H9 (cell line): ENCODE data around the gene PDK2. TPM values are rescaled to one million over a fixed set of nuclear protein-coding genes. Genes with fewer than 3 reads are reported as not detected.

Experiments
- DNase-seq: peaks from one replicate; pipeline ENCODE4 v3.0.0-alpha.2; 2017
- H2AFZ ChIP-seq: one replicate; pipeline ENCODE4 v1.6.1; 2013; ENCODE audit warnings: mild to moderate bottlenecking, low read length, control low read depth, moderate library complexity
- H2AK5ac ChIP-seq: 2 replicates; pipeline ENCODE4 v1.6.1; 2013; ENCODE audit warnings: low read length, control low read depth, mixed read lengths; ENCODE audit not compliant: insufficient read length
- H2BK120ac ChIP-seq: one replicate; pipeline ENCODE4 v1.6.1; 2013; ENCODE audit warnings: low read depth, mild to moderate bottlenecking, low read length, control low read depth, inconsistent platforms; ENCODE audit not compliant: poor library complexity, severe bottlenecking
- H2BK12ac ChIP-seq: 2 replicates; pipeline ENCODE4 v1.6.1; 2013; ENCODE audit warnings: low read length, control low read depth, mixed read lengths, low read depth; ENCODE audit not compliant: insufficient read length
- H2BK15ac ChIP-seq: 2 replicates; pipeline ENCODE4 v1.6.1; 2013; ENCODE audit warnings: low read depth, low read length, control low read depth
- H2BK20ac ChIP-seq: one replicate; pipeline ENCODE4 v1.6.1; 2013; ENCODE audit warnings: low read depth, mild to moderate bottlenecking, low read length, control low read depth, inconsistent platforms; ENCODE audit not compliant: poor library complexity, severe bottlenecking
- H2BK5ac ChIP-seq: 2 replicates; pipeline ENCODE4 v1.6.1; 2013; ENCODE audit warnings: low read length, control low read depth, mixed read lengths; ENCODE audit not compliant: insufficient read length
- H3K14ac ChIP-seq: 2 replicates; pipeline ENCODE4 v1.6.1; 2013; ENCODE audit warnings: low read length, control low read depth; ENCODE audit not compliant: insufficient read depth
- H3K18ac ChIP-seq: 2 replicates; pipeline ENCODE4 v1.6.1; 2013; ENCODE audit warnings: low read depth, mild to moderate bottlenecking, mixed read lengths, low read length, control low read depth; ENCODE audit not compliant: insufficient read length
- H3K23ac ChIP-seq: 2 replicates; pipeline ENCODE4 v1.6.1; 2013; ENCODE audit warnings: low read length, control low read depth, mixed read lengths, low read depth; ENCODE audit not compliant: insufficient read length
- H3K23me2 ChIP-seq: 2 replicates; pipeline ENCODE4 v1.6.1; 2013; ENCODE audit warnings: low read depth, mild to moderate bottlenecking, mixed read lengths, low read length, control low read depth; ENCODE audit not compliant: insufficient read length, poor library complexity, severe bottlenecking
- H3K27ac ChIP-seq: 2 replicates; pipeline ENCODE4 v1.5.1; 2013; ENCODE audit warnings: low read length, control low read depth, mixed read lengths, low read depth; ENCODE audit not compliant: insufficient read length
- H3K27me3 ChIP-seq: 2 replicates; pipeline ENCODE4 v1.6.1; 2013; ENCODE audit warnings: low read length, control low read depth, inconsistent platforms; ENCODE audit not compliant: insufficient read depth
- H3K4ac ChIP-seq: 2 replicates; pipeline ENCODE4 v1.6.1; 2013; ENCODE audit warnings: low read depth, mild to moderate bottlenecking, control low read depth, inconsistent platforms, low read length, moderate library complexity
- H3K4me1 ChIP-seq: 2 replicates; pipeline ENCODE4 v1.6.1; 2013; ENCODE audit warnings: low read length, control low read depth, inconsistent platforms; ENCODE audit not compliant: insufficient read depth
- H3K4me2 ChIP-seq: 2 replicates; pipeline ENCODE4 v1.6.1; 2013; ENCODE audit warnings: low read length, control low read depth, mixed read lengths; ENCODE audit not compliant: insufficient read length, insufficient read depth
- H3K56ac ChIP-seq: 2 replicates; pipeline ENCODE4 v1.6.1; 2013; ENCODE audit warnings: low read depth, mild to moderate bottlenecking, mixed read lengths, low read length, control low read depth; ENCODE audit not compliant: insufficient read length
- H3K79me1 ChIP-seq: 2 replicates; pipeline ENCODE4 v1.6.1; 2013; ENCODE audit warnings: low read depth, mild to moderate bottlenecking, moderate library complexity, low read length, control low read depth, inconsistent platforms; ENCODE audit not compliant: insufficient read depth, poor library complexity, severe bottlenecking
- H3K79me2 ChIP-seq: 2 replicates; pipeline ENCODE4 v1.6.1; 2013; ENCODE audit warnings: low read length, control low read depth, inconsistent platforms; ENCODE audit not compliant: insufficient read depth
- H3K9ac ChIP-seq: 2 replicates; pipeline ENCODE4 v1.6.1; 2013; ENCODE audit warnings: low read length, control low read depth, mixed read lengths; ENCODE audit not compliant: insufficient read length; ENCODE audit errors: extremely low read depth
- H3K9me3 ChIP-seq: one replicate; pipeline ENCODE4 v1.6.1; 2013; ENCODE audit warnings: low read depth, low read length, inconsistent platforms; ENCODE audit not compliant: control insufficient read depth
- H3T11ph ChIP-seq: one replicate; pipeline ENCODE4 v1.6.1; 2013; ENCODE audit warnings: mild to moderate bottlenecking, low read length, control low read depth, inconsistent platforms
- H4K20me1 ChIP-seq: one replicate; pipeline ENCODE4 v1.6.1; 2013; ENCODE audit not compliant: control insufficient read depth, insufficient read length, insufficient read depth
- H4K5ac ChIP-seq: 2 replicates; pipeline ENCODE4 v1.6.1; 2013; ENCODE audit warnings: low read depth, mild to moderate bottlenecking, mixed read lengths, low read length, control low read depth; ENCODE audit not compliant: insufficient read length
- H4K8ac ChIP-seq: replicated peaks from 2 replicates; pipeline ENCODE4 v1.6.1; 2013; ENCODE audit warnings: low read length, control low read depth, mixed read lengths, low read depth; ENCODE audit not compliant: insufficient read length
- H4K91ac ChIP-seq: 2 replicates; pipeline ENCODE4 v1.6.1; 2013; ENCODE audit warnings: low read depth, mild to moderate bottlenecking, moderate library complexity, mixed read lengths, low read length, control low read depth; ENCODE audit not compliant: insufficient read length
- H3K27ac Mint-ChIP-seq, 3 experiments: 2 replicates in 2 of 3; 3 replicates in 1 of 3; pipeline ENCODE4 v1.8.0; 2020 to 2021; ENCODE audit warnings: mixed read lengths in 3 of 3, mild to moderate bottlenecking in 1 of 3, moderate library complexity in 1 of 3
- H3K27me3 Mint-ChIP-seq: 2 replicates; pipeline ENCODE4 v1.8.0; 2021; ENCODE audit warnings: low read depth, mild to moderate bottlenecking, moderate library complexity, mixed read lengths
- H3K36me3 Mint-ChIP-seq, 3 experiments: 2 replicates in 2 of 3; 3 replicates in 1 of 3; pipeline ENCODE4 v1.8.0; 2020 to 2021; ENCODE audit warnings: low read depth in 3 of 3, mixed read lengths in 3 of 3; ENCODE audit not compliant: insufficient read depth in 1 of 3
- H3K4me1 Mint-ChIP-seq, 2 experiments: 2 replicates each; pipeline ENCODE4 v1.8.0; 2020; ENCODE audit warnings: mixed read lengths in 2 of 2
- H3K4me3 Mint-ChIP-seq, 2 experiments: 2 replicates in 1 of 2; 3 replicates in 1 of 2; pipeline ENCODE4 v1.8.0; 2020 to 2021; ENCODE audit warnings: mild to moderate bottlenecking in 2 of 2, mixed read lengths in 2 of 2, moderate library complexity in 1 of 2
- H3K9me3 Mint-ChIP-seq, 2 experiments: 2 replicates in 1 of 2; 3 replicates in 1 of 2; pipeline ENCODE4 v1.8.0; 2020; ENCODE audit warnings: mild to moderate bottlenecking in 2 of 2, mixed read lengths in 2 of 2, moderate library complexity in 1 of 2
- CTCF ChIP-seq: fragments of 200-600 bp; sonication (generic); conservative IDR thresholded peaks from 3 replicates; pipeline ENCODE4 v1.8.0; 2021; ENCODE audit warnings: antibody characterized with exemption, mild to moderate bottlenecking
- WGBS: extraction: QIAGEN DNeasy Blood & Tissue Kit; methylation state at CpG from one replicate; pipeline ENCODE4 v1.1.7; 2013; ENCODE audit warnings: missing lambda C conversion rate, low lambda C conversion rate, mixed read lengths; ENCODE audit not compliant: insufficient read length; ENCODE audit errors: extremely low coverage; 5-methylcytosine and 5-hydroxymethylcytosine counted together
- total RNA-seq: library from RNA; stranded (reverse); gene quantifications from 2 replicates; pipeline ENCODE4 v1.2.1, GENCODE V29; 2021

Gene PDK2
- total RNA-seq, 1 experiment from 2014 or later, result 19.9 TPM

- no peak for DNase-seq
These were observed 14.1 kb downstream of the PDK2 start for GRCh38 chr17:50109207-50109606.

More at GRCh38 chr17:50109207-50109606, 14.1 kb downstream of the PDK2 start:
- Mint-ChIP-seq H3K36me3 (peaks cover 0 to 15% (median 7%) of the 10 kb centered on the region in 3 experiments; a peak in 4 of 7 replicates), H3K27ac (no peak overlapping the region; a peak in 1 of 7 replicates), H3K27me3 (no peaks in the 10 kb centered on the region; the same call in 1 of the 2 replicates), H3K4me1 (peaks cover 4 to 12% of the 10 kb centered on the region in 2 experiments), H3K4me3 (no peak overlapping the region), H3K9me3 (no peaks in the 10 kb centered on the region)
- Histone ChIP-seq H4K20me1 (no peaks in the 10 kb centered on the region), H3K27ac (no peak overlapping the region), H4K91ac (no peak overlapping the region), H3K18ac (no peak overlapping the region), H3K23ac (no peak overlapping the region), H3K4me1 (no peaks in the 10 kb centered on the region), H4K5ac (no peak overlapping the region), H3K27me3 (no peaks in the 10 kb centered on the region), H3K79me1 (no peaks in the 10 kb centered on the region), H3K23me2 (no peaks in the 10 kb centered on the region), H2AFZ (no peak overlapping the region), H3K4me2 (no peak overlapping the region), H2BK120ac (no peak overlapping the region), H2AK5ac (no peak overlapping the region), H3K56ac (no peak overlapping the region), H2BK5ac (no peak overlapping the region), H3K9ac (no peak overlapping the region), H3K14ac (no peak overlapping the region; the same call in 1 of the 2 replicates), H4K8ac (no peak overlapping the region), H3K9me3 (no peaks in the 10 kb centered on the region), H2BK15ac (no peak overlapping the region), H2BK20ac (no peak overlapping the region), H3T11ph (no peak overlapping the region), H2BK12ac (no peak overlapping the region), H3K4ac (no peak overlapping the region), H3K79me2 (no peaks in the 10 kb centered on the region)
- no peak for TF ChIP-seq CTCF
- no CpG with 5 or more reads among the region's 7 CpGs for WGBS
